Tibial nerve (tissue), 4 donors: ENCODE measurements around the gene PKP4. TPM values are rescaled to one million over a fixed set of nuclear protein-coding genes. Genes with fewer than 3 reads are reported as not detected.

Experiments
- DNase-seq, 2 donors: peaks; one replicate each; pipeline ENCODE4 v3.0.0-alpha.2; 2019; ENCODE audit warnings: low spot score in 2 of 2
- H3K27ac ChIP-seq, 4 donors: fragments of 200-600 bp; sonication (generic) in 3 of 4; one replicate each; pipeline ENCODE4 v1.5.1; 2017 to 2019; ENCODE audit warnings: mild to moderate bottlenecking in 1 of 4
- H3K27me3 ChIP-seq, 2 donors: fragments of 200-600 bp; sonication (generic) in 1 of 2; one replicate each; pipeline versions ENCODE4 v1.5.1 to v1.6.0; 2017 to 2019
- H3K36me3 ChIP-seq, 3 donors: fragments of 200-600 bp; sonication (generic); one replicate each; pipeline ENCODE4 v1.5.1; 2018 to 2019
- H3K4me1 ChIP-seq, 4 donors: fragments of 200-600 bp; sonication (generic) in 3 of 4; one replicate each; pipeline ENCODE4 v1.5.1; 2017 to 2019
- H3K4me3 ChIP-seq, 4 donors: fragments of 200-600 bp; sonication (generic) in 3 of 4; one replicate each; pipeline ENCODE4 v1.5.1; 2017 to 2019; ENCODE audit warnings: mild to moderate bottlenecking in 1 of 4, moderate library complexity in 1 of 4
- H3K9me3 ChIP-seq, 4 donors: fragments of 200-600 bp; sonication (generic) in 3 of 4; one replicate each; pipeline ENCODE4 v1.5.1; 2017 to 2019
- CTCF ChIP-seq, 5 experiments: fragments of 200-600 bp in 3 of 5; fragments of 450-650 bp in 2 of 5; sonication (generic) in 3 of 5; IDR thresholded peaks; one replicate each; pipeline ENCODE4 v1.5.1; 2016 to 2019; ENCODE audit warnings: antibody characterized with exemption in 5 of 5, mild to moderate bottlenecking in 3 of 5, moderate library complexity in 2 of 5
- EP300 ChIP-seq, 2 donors: sonication (generic); formaldehyde crosslinking; IDR thresholded peaks; one replicate each; pipeline ENCODE4 v1.6.1; 2017; ENCODE audit warnings: antibody characterized with exemption in 2 of 2, mild to moderate bottlenecking in 1 of 2
- POLR2A ChIP-seq, 2 donors: fragments of 450-650 bp; IDR thresholded peaks; one replicate each; pipeline ENCODE4 v1.6.1; 2017; ENCODE audit warnings: antibody characterized with exemption in 2 of 2, mild to moderate bottlenecking in 2 of 2, moderate library complexity in 2 of 2
- WGBS, 2 donors: methylation state at CpG; one replicate each; pipeline ENCODE4 v1.1.5; 2018; 5-methylcytosine and 5-hydroxymethylcytosine counted together
- total RNA-seq, 4 donors: library from RNA; depleted of rRNA; stranded (reverse); fragments of >200 nt; gene quantifications; one replicate each; pipeline ENCODE4 v1.1.0, GENCODE V29; 2016

The PKP4 gene
- total RNA-seq, 4 donors from 2014 or later, result 57.8 to 100 (median 92.0) TPM

GRCh38 chr2:158637357-158637756 lies 180.6 kb downstream of the PKP4 start:
- Histone ChIP-seq H3K27ac (no peak overlapping the region), H3K9me3 (no peaks in the 10 kb centered on the region), H3K36me3 (peaks cover 0 to 27% (median 0%) of the 10 kb centered on the region in 3 donors), H3K4me3 (no peak overlapping the region), H3K4me1 (no peaks in the 10 kb centered on the region), H3K27me3 (no peaks in the 10 kb centered on the region)
- no peak for TF ChIP-seq EP300 (IDR thresholded peaks at IDR 0.05)
- no peak for TF ChIP-seq CTCF (IDR thresholded peaks at IDR 0.05)
- no peak for TF ChIP-seq POLR2A (IDR thresholded peaks at IDR 0.05)
- WGBS, 2 donors, result 82 to 83% methylated on average over 7 of the region's 7 CpGs
- DNase-seq, result no peak

GRCh38 chr2:158644139-158644538 lies 187.4 kb downstream of the PKP4 start:
- WGBS, 2 donors, result 65 to 82% methylated on average over 4 of the region's 4 CpGs
- no peak for DNase-seq

GRCh38 chr2:158645299-158645698 lies 188.5 kb downstream of the PKP4 start:
- no peak for DNase-seq
- 93 to 96% methylated on average over 6 of the region's 6 CpGs for WGBS, 2 donors
- Histone ChIP-seq H3K27ac (no peak overlapping the region), H3K4me1 (no peaks in the 10 kb centered on the region), H3K27me3 (no peaks in the 10 kb centered on the region), H3K36me3 (peaks cover 0 to 30% (median 0%) of the 10 kb centered on the region in 3 donors), H3K4me3 (no peak overlapping the region), H3K9me3 (no peaks in the 10 kb centered on the region)
- TF ChIP-seq CTCF (IDR thresholded peaks at IDR 0.05), result no peak
- TF ChIP-seq POLR2A (IDR thresholded peaks at IDR 0.05), result no peak
- no peak for TF ChIP-seq EP300 (IDR thresholded peaks at IDR 0.05)

More at GRCh38 chr2:158644139-158644538, 187.4 kb downstream of the PKP4 start:
- Histone ChIP-seq H3K27me3 (no peaks in the 10 kb centered on the region), H3K4me3 (no peak overlapping the region), H3K27ac (no peak overlapping the region), H3K4me1 (no peaks in the 10 kb centered on the region), H3K9me3 (no peaks in the 10 kb centered on the region), H3K36me3 (peaks cover 0 to 29% (median 0%) of the 10 kb centered on the region in 3 donors)
- TF ChIP-seq EP300 (IDR thresholded peaks at IDR 0.05), result no peak
- TF ChIP-seq CTCF (IDR thresholded peaks at IDR 0.05), result no peak
- no peak for TF ChIP-seq POLR2A (IDR thresholded peaks at IDR 0.05)

- WGBS, 2 donors, result 84 to 90% methylated on average over 2 of the region's 2 CpGs
- peaks cover 0 to 35% (median 0%) of the 10 kb centered on the region in 3 donors for H3K36me3 ChIP-seq
- H3K27ac ChIP-seq, result no peak overlapping the region
- no peak for TF ChIP-seq CTCF (IDR thresholded peaks at IDR 0.05)
- no peak for TF ChIP-seq EP300 (IDR thresholded peaks at IDR 0.05)
- TF ChIP-seq POLR2A (IDR thresholded peaks at IDR 0.05), result no peak
- no peaks in the 10 kb centered on the region for H3K27me3 ChIP-seq
- no peaks in the 10 kb centered on the region for H3K9me3 ChIP-seq
- DNase-seq, result no peak
- H3K4me1 ChIP-seq, result no peaks in the 10 kb centered on the region
- no peak overlapping the region for H3K4me3 ChIP-seq
Observed at GRCh38 chr2:158647436-158648231, 190.9 kb downstream of the PKP4 start.

- Histone ChIP-seq H3K27ac (no peak overlapping the region), H3K9me3 (no peaks in the 10 kb centered on the region), H3K4me1 (no peaks in the 10 kb centered on the region), H3K4me3 (no peak overlapping the region), H3K27me3 (no peaks in the 10 kb centered on the region), H3K36me3 (peaks cover 0 to 27% (median 0%) of the 10 kb centered on the region in 3 donors)
- DNase-seq, result no peak
- WGBS, 2 donors, result 80 to 90% methylated on average over 2 of the region's 2 CpGs
- TF ChIP-seq POLR2A (IDR thresholded peaks at IDR 0.05) (no peak), CTCF (IDR thresholded peaks at IDR 0.05) (no peak), EP300 (IDR thresholded peaks at IDR 0.05) (no peak)
Observed at GRCh38 chr2:158649846-158650245, 193.1 kb downstream of the PKP4 start.
